K562 (cell line): ENCODE data around the gene ASIC1. TPM values are rescaled to one million over a fixed set of nuclear protein-coding genes. Genes with fewer than 3 reads are reported as not detected.

Experiments used
- ATAC-seq: fragments of 200-7000 bp; cut with Tn5 transposase; 3 replicates; pipeline ENCODE4 v1.9.1; 2020; ENCODE audit warnings: moderate library complexity
- BruUV-seq: library from RNA; stranded (reverse); fragments of 400-500 nt; replicated peaks from 2 replicates; lab custom pipeline; 2021; lab: Mats Ljungman, UMichigan
- CTCF ChIA-PET: fragments of 300-600 bp; formaldehyde crosslinking; extraction: SDS; loops from one replicate; lab custom pipeline; 2021; ENCODE audit warnings: low intra/inter-chr PET ratio; lab: Yijun Ruan, JAX
- POLR2A ChIA-PET: fragments of 300-600, 350-650 bp; sonication (Branson Sonifier 250); formaldehyde crosslinking; extraction: SDS; loops from one replicate; lab custom pipeline; 2021; ENCODE audit warnings: antibody characterized with exemption, inconsistent platforms; lab: Yijun Ruan, JAX
- DNase-seq, 4 experiments: peaks; one replicate each; pipeline versions ENCODE4 v3.0.0 to v3.0.0-alpha.2; 2011 to 2018; ENCODE audit warnings: low spot score in 3 of 4, mixed read lengths in 3 of 4; ENCODE audit errors: extremely low read depth in 1 of 4
- FAIRE-seq: peaks from 2 replicates; lab custom pipeline; 2011; peaks lifted over from hg19 to GRCh38; lab: Jason Lieb, UNC
- H2AFZ ChIP-seq: 2 replicates; pipeline ENCODE4 v1.6.0; 2011; ENCODE audit warnings: low read depth, low read length, control low read depth, inconsistent platforms
- H3K27ac ChIP-seq: fragments of 200-600 bp; 3 replicates; pipeline ENCODE4 v1.8.0; 2011; ENCODE audit warnings: low read depth, mild to moderate bottlenecking, control low read depth, inconsistent platforms, low read length, moderate library complexity, mixed read lengths; ENCODE audit errors: extremely low read depth
- H3K27me3 ChIP-seq, 2 experiments: fragments of 300-600 bp in 1 of 2; 2 replicates in 1 of 2; 3 replicates in 1 of 2; pipeline versions ENCODE4 v1.6.0 to v1.8.0; 2011; ENCODE audit warnings: inconsistent platforms in 2 of 2, low read length in 2 of 2, mild to moderate bottlenecking in 1 of 2, mixed read lengths in 1 of 2, moderate library complexity in 1 of 2; ENCODE audit not compliant: control insufficient read depth in 2 of 2, insufficient read depth in 2 of 2
- H3K36me3 ChIP-seq: fragments of 300-600 bp; 3 replicates; pipeline ENCODE4 v1.8.0; 2011; ENCODE audit warnings: mild to moderate bottlenecking, low read length, inconsistent platforms; ENCODE audit not compliant: control insufficient read depth, insufficient read depth
- H3K4me1 ChIP-seq, 2 experiments: fragments of 200-600 bp in 1 of 2; replicated peaks in 1 of 2; 2 replicates in 1 of 2; 3 replicates in 1 of 2; pipeline versions ENCODE4 v1.5.1 to v1.8.0; 2011; ENCODE audit warnings: inconsistent platforms in 2 of 2, low read length in 2 of 2, mild to moderate bottlenecking in 1 of 2, mixed read lengths in 1 of 2, moderate library complexity in 1 of 2; ENCODE audit not compliant: control insufficient read depth in 2 of 2, insufficient read depth in 2 of 2
- H3K4me2 ChIP-seq: 2 replicates; pipeline ENCODE4 v1.6.1; 2011; ENCODE audit warnings: low read length, control low read depth, inconsistent platforms, mixed read lengths; ENCODE audit not compliant: insufficient read depth
- H3K4me3 ChIP-seq: fragments of 200-600 bp; sonication (generic), shearing (Covaris generic); 2 replicates; pipeline ENCODE4 v1.5.1; 2016; ENCODE audit warnings: control low read depth, inconsistent platforms
- H3K79me2 ChIP-seq: fragments of 200-600 bp; 3 replicates; pipeline ENCODE4 v1.8.0; 2011; ENCODE audit warnings: low read length, inconsistent platforms; ENCODE audit not compliant: control insufficient read depth, insufficient read depth
- H3K9ac ChIP-seq, 2 experiments: 2 replicates each; pipeline versions ENCODE4 v1.6.0 to v1.6.1; 2011; ENCODE audit warnings: low read depth in 2 of 2, low read length in 2 of 2, control low read depth in 1 of 2, inconsistent platforms in 1 of 2, mild to moderate bottlenecking in 1 of 2, mixed read lengths in 1 of 2; ENCODE audit not compliant: insufficient read depth in 1 of 2
- H3K9me1 ChIP-seq: one replicate; pipeline ENCODE4 v1.6.0; 2011; ENCODE audit warnings: inconsistent platforms, mild to moderate bottlenecking, low read length, moderate library complexity; ENCODE audit not compliant: control insufficient read depth, insufficient read depth
- H3K9me3 ChIP-seq: replicated peaks from 2 replicates; pipeline ENCODE4 v1.5.1; 2011; ENCODE audit warnings: low read depth, low read length, inconsistent platforms; ENCODE audit not compliant: control insufficient read depth, insufficient read depth
- H4K20me1 ChIP-seq: replicated peaks from 2 replicates; pipeline ENCODE4 v1.6.1; 2011; ENCODE audit warnings: low read length, inconsistent platforms, mixed read lengths; ENCODE audit not compliant: control insufficient read depth, insufficient read depth
- CBFA2T2 ChIP-seq: fragments of 450-650 bp; conservative IDR thresholded peaks from 2 replicates; pipeline ENCODE4 v1.6.1; 2017; ENCODE audit warnings: mild to moderate bottlenecking
- KHSRP ChIP-seq: fragments of 450-650 bp; IDR thresholded peaks from 2 replicates; pipeline ENCODE4 v1.6.1; 2017
- RBM25 ChIP-seq: fragments of 200-400 bp; formaldehyde crosslinking; IDR thresholded peaks from 2 replicates; pipeline ENCODE4 v1.6.1; 2018; ENCODE audit warnings: low read length, low read depth, moderate library complexity; ENCODE audit not compliant: severe bottlenecking
- SIX5 ChIP-seq, 2 experiments: IDR thresholded peaks; 2 replicates each; pipeline ENCODE4 v1.6.1; 2011; ENCODE audit warnings: low read length in 2 of 2, borderline replicate concordance in 1 of 2, low read depth in 1 of 2, mild to moderate bottlenecking in 1 of 2, moderate library complexity in 1 of 2; ENCODE audit not compliant: insufficient read depth in 1 of 2
- SP2 ChIP-seq: IDR thresholded peaks from 2 replicates; pipeline ENCODE4 v1.6.1; 2011; ENCODE audit warnings: mild to moderate bottlenecking, low read depth, low read length, moderate library complexity; ENCODE audit not compliant: poor library complexity, severe bottlenecking; ENCODE audit errors: extremely low read depth
- ZNF121 ChIP-seq: sonication (generic); formaldehyde crosslinking; conservative IDR thresholded peaks from 2 replicates; pipeline ENCODE4 v1.8.0; 2022; ENCODE audit warnings: missing genetic modification reagents
- ZNF444 ChIP-seq: fragments of 250-450 bp; sonication (Bioruptor Pico); IDR thresholded peaks from 2 replicates; pipeline ENCODE4 v1.4.0; 2020; ENCODE audit warnings: mild to moderate bottlenecking, moderate library complexity
- WGBS: fragments of 100-300 bp; shearing (Covaris generic); methylation state at CpG from one replicate; pipeline ENCODE4 v1.1.6; 2016; ENCODE audit warnings: low coverage, mixed read lengths; ENCODE audit not compliant: insufficient coverage; ENCODE audit errors: missing lambda C conversion rate; 5-methylcytosine and 5-hydroxymethylcytosine counted together
- in situ Hi-C: fragments of 300-500 bp; cut with MboI; formaldehyde crosslinking; loops from 4 replicates; pipeline ENCODE4 v1.15.0; 2018; ENCODE audit warnings: inconsistent platforms, mixed read lengths
- intact Hi-C: fragments of 100-400 bp; cut with micrococcal nuclease; formaldehyde crosslinking; loops from 2 replicates; pipeline ENCODE4 v1.14.2; 2022
- polyA plus RNA-seq, 8 experiments: library from polyadenylated mRNA; depleted of rRNA in 4 of 8; stranded (reverse) in 5 of 8; unstranded in 3 of 8; fragments of >200 nt; fragmentation: Nextera tagmentation in 2 of 8; fragmentation: Illumina TruSeq in 1 of 8; extraction: Ambion mirVana in 2 of 8; extraction: Trizol in 1 of 8; gene quantifications; 2 replicates each; pipeline versions ENCODE4 v1.2.1 to v1.2.3, GENCODE V29; 2011 to 2014; ENCODE audit warnings: inconsistent platforms in 1 of 8, missing spikeins in 1 of 8
- total RNA-seq, 7 experiments: library from RNA; depleted of rRNA in 6 of 7; stranded (reverse); fragments of >200 nt in 6 of 7; fragmentation: Illumina TruSeq in 2 of 7; extraction: Trizol in 2 of 7; gene quantifications; 2 replicates each; pipeline versions ENCODE4 v1.2.1 to v1.2.3, GENCODE V29; 2011 to 2021; ENCODE audit warnings: low replicate concordance in 1 of 7
- TF ChIP-seq, protein P1 (sequence below): sonication (generic); formaldehyde crosslinking; IDR thresholded peaks from 2 replicates; pipeline ENCODE4 v1.8.0; 2022; ENCODE audit warnings: missing genetic modification reagents, mild to moderate bottlenecking, moderate library complexity, borderline replicate concordance
- TF ChIP-seq, protein P2 (sequence below): sonication (generic); formaldehyde crosslinking; IDR thresholded peaks from 2 replicates; pipeline ENCODE4 v1.8.0; 2023; ENCODE audit warnings: missing genetic modification reagents, mild to moderate bottlenecking, borderline replicate concordance
- TF ChIP-seq, protein P3 (sequence below): IDR thresholded peaks from 2 replicates; pipeline ENCODE4 v1.6.1; 2014; ENCODE audit warnings: antibody characterized with exemption

The ASIC1 gene
- total and polyA plus RNA-seq, 9 of the 15 experiments (the other 6 are each of a cell fraction or from before 2014, with no cell fraction given): 0.01 to 1.7 (median 0.45) TPM

DNA sequence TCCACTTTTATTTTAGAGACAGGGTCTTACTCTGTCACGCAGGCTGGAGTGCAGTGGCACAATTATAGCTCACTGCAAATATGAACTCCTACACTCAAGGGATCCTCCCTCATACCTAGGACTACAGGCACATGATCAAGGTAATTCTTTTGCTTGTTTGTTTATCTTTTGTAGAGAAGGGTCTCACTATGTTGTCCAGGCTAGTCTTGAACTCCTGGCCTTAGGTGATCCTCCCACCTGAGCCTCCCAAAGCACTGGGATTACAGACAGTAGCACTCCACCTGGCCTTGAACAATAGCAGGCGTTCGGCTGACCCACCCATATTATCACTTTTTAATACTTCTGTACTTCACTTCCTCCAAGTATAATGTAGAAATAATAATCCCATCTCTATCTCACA is 30.7 kb upstream of the ASIC1 start:
- peaks cover 15% of the 10 kb centered on the region; the same call in 2 of the 3 replicates for H3K36me3 ChIP-seq
- H3K27ac ChIP-seq: no peak overlapping the region; the same call in 2 of the 3 replicates
- no peak for ATAC-seq
- H4K20me1 ChIP-seq: no peaks in the 10 kb centered on the region
- H3K79me2 ChIP-seq: peaks cover 36% of the 10 kb centered on the region
- 94% methylated on average over 3 of the region's 3 CpGs for WGBS
- CTCF ChIA-PET: no interaction called here
- peak overlapping the region; percentile 96 for H2AFZ ChIP-seq
- in situ Hi-C loops (no loop called here), intact Hi-C loops (loop anchor here (5.0 kb wide), 1 partner anchor 44 kb away; no protein-coding TSS in a partner anchor)
- no peak for FAIRE-seq
- no peak for DNase-seq
- H3K4me2 ChIP-seq: no peak overlapping the region
- POLR2A ChIA-PET: no interaction called here
- H3K4me1 ChIP-seq: peaks cover 7 to 11% of the 10 kb centered on the region in 2 experiments; a peak in 3 of 5 replicates
- no peak overlapping the region for H3K9ac ChIP-seq
- BruUV-seq: no TSS peak
- no peaks in the 10 kb centered on the region for H3K27me3 ChIP-seq
- H3K4me3 ChIP-seq: no peak overlapping the region
- no peaks in the 10 kb centered on the region for H3K9me1 ChIP-seq
- H3K9me3 ChIP-seq: no peaks in the 10 kb centered on the region
- TF ChIP-seq, protein P1, sequence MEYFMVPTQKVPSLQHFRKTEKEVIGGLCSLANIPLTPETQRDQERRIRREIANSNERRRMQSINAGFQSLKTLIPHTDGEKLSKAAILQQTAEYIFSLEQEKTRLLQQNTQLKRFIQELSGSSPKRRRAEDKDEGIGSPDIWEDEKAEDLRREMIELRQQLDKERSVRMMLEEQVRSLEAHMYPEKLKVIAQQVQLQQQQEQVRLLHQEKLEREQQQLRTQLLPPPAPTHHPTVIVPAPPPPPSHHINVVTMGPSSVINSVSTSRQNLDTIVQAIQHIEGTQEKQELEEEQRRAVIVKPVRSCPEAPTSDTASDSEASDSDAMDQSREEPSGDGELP (CRISPR knock-in tag): no peak
- TF ChIP-seq KHSRP (no peak), ZNF121 (CRISPR knock-in tag) (peak; percentile 83), SIX5 (IDR thresholded peaks at IDR 0.05; ENCODE audit: borderline replicate concordance in 1 of 2, insufficient read depth in 1 of 2, low read depth in 1 of 2, low read length in 2 of 2) (no peak), SP2 (no peak), ZNF444 (CRISPR knock-in tag) (no peak), RBM25 (peak; percentile 40), CBFA2T2 (no peak)
- TF ChIP-seq, protein P2, sequence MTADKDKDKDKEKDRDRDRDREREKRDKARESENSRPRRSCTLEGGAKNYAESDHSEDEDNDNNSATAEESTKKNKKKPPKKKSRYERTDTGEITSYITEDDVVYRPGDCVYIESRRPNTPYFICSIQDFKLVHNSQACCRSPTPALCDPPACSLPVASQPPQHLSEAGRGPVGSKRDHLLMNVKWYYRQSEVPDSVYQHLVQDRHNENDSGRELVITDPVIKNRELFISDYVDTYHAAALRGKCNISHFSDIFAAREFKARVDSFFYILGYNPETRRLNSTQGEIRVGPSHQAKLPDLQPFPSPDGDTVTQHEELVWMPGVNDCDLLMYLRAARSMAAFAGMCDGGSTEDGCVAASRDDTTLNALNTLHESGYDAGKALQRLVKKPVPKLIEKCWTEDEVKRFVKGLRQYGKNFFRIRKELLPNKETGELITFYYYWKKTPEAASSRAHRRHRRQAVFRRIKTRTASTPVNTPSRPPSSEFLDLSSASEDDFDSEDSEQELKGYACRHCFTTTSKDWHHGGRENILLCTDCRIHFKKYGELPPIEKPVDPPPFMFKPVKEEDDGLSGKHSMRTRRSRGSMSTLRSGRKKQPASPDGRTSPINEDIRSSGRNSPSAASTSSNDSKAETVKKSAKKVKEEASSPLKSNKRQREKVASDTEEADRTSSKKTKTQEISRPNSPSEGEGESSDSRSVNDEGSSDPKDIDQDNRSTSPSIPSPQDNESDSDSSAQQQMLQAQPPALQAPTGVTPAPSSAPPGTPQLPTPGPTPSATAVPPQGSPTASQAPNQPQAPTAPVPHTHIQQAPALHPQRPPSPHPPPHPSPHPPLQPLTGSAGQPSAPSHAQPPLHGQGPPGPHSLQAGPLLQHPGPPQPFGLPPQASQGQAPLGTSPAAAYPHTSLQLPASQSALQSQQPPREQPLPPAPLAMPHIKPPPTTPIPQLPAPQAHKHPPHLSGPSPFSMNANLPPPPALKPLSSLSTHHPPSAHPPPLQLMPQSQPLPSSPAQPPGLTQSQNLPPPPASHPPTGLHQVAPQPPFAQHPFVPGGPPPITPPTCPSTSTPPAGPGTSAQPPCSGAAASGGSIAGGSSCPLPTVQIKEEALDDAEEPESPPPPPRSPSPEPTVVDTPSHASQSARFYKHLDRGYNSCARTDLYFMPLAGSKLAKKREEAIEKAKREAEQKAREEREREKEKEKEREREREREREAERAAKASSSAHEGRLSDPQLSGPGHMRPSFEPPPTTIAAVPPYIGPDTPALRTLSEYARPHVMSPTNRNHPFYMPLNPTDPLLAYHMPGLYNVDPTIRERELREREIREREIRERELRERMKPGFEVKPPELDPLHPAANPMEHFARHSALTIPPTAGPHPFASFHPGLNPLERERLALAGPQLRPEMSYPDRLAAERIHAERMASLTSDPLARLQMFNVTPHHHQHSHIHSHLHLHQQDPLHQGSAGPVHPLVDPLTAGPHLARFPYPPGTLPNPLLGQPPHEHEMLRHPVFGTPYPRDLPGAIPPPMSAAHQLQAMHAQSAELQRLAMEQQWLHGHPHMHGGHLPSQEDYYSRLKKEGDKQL (CRISPR knock-in tag): no peak
- TF ChIP-seq, protein P3, sequence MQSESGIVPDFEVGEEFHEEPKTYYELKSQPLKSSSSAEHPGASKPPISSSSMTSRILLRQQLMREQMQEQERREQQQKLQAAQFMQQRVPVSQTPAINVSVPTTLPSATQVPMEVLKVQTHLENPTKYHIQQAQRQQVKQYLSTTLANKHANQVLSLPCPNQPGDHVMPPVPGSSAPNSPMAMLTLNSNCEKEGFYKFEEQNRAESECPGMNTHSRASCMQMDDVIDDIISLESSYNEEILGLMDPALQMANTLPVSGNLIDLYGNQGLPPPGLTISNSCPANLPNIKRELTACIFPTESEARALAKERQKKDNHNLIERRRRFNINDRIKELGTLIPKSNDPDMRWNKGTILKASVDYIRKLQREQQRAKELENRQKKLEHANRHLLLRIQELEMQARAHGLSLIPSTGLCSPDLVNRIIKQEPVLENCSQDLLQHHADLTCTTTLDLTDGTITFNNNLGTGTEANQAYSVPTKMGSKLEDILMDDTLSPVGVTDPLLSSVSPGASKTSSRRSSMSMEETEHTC: no peak
